ENCODE data around the gene CNTNAP2. TPM values are rescaled to one million over a fixed set of nuclear protein-coding genes. Genes with fewer than 3 reads are reported as not detected.

CNTNAP2 gene
- total RNA-seq, 2 donors from 2014 or later, result not detected

- Mint-ChIP-seq H3K4me3 (no peak overlapping the region), H3K9me3 (peaks cover 5% of the 10 kb centered on the region), H3K4me1 (no peaks in the 10 kb centered on the region), H3K36me3 (ENCODE audit: low read depth) (no peaks in the 10 kb centered on the region), H3K27ac (no peak overlapping the region), H3K27me3 (peaks cover 6% of the 10 kb centered on the region)
- no peak for ATAC-seq (replicated peaks)
These were observed 2019.4 kb downstream of the CNTNAP2 start for GRCh38 chr7:148135997-148136396.

DNA sequence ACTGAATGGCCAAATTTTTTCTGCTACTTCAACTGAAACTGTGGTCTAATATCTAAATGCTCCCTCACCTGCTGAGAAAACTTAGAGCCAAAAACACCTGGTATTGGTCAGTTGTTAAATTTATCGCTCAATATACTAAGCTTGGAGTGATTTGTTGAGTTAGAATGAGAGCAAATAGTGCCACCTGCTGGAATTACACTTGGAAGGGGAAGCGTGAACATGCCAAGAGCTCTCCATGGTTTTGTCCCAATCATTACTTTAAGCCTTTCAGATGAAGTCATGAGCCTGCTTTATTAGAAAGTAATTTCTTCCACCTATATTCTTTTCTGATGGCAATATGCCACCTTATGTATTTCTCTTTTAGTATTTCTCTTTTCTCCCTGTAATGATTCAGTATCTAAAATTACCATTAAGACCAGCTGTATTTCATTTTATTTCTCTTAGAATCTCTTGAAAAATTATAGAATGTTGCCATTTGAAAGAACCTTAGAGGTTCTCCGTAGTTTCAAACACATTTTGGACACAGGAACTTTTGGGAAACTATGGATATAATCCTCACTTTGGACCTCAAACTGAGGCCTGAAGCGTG lies 2026.2 kb downstream of the CNTNAP2 start:
- no peak overlapping the region for H3K27ac Mint-ChIP-seq
- H3K4me3 Mint-ChIP-seq, result no peak overlapping the region
- no peaks in the 10 kb centered on the region for H3K4me1 Mint-ChIP-seq
- no peak for ATAC-seq (replicated peaks)
- peaks cover 1% of the 10 kb centered on the region for H3K9me3 Mint-ChIP-seq
- H3K27me3 Mint-ChIP-seq, result peaks cover 17% of the 10 kb centered on the region
- H3K36me3 Mint-ChIP-seq (ENCODE audit: low read depth), result no peaks in the 10 kb centered on the region

DNA sequence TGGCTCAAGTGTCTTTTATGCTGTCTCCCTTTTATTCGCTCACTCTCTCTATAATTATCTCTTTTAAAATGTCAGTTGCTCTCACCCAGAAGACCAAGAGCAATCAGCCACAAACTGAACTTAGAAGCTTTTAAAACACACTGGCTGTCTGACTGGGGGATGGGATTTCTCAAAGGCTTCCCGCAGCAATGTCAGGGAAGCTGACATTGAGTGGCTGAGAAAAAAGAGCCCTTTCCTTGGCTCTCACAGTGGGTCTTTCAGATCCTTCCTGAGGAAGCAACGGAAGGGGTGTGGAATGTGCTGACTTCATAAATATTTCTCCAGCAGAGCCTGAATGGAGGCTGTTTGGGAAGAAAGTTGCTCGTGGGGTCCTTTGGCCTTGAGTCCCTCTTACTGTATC lies 2028.2 kb downstream of the CNTNAP2 start:
- H3K27ac Mint-ChIP-seq, result no peak overlapping the region
- peaks cover 22% of the 10 kb centered on the region for H3K27me3 Mint-ChIP-seq
- H3K9me3 Mint-ChIP-seq, result no peaks in the 10 kb centered on the region
- no peak overlapping the region for H3K4me3 Mint-ChIP-seq
- no peak for ATAC-seq (replicated peaks)
- H3K4me1 Mint-ChIP-seq, result no peaks in the 10 kb centered on the region
- H3K36me3 Mint-ChIP-seq (ENCODE audit: low read depth), result no peaks in the 10 kb centered on the region

- no peaks in the 10 kb centered on the region for H3K36me3 Mint-ChIP-seq (ENCODE audit: low read depth)
- no peaks in the 10 kb centered on the region for H3K9me3 Mint-ChIP-seq
- no peaks in the 10 kb centered on the region for H3K4me1 Mint-ChIP-seq
- H3K4me3 Mint-ChIP-seq, result no peak overlapping the region
- peaks cover 22% of the 10 kb centered on the region for H3K27me3 Mint-ChIP-seq
- ATAC-seq (replicated peaks), result no peak
- no peak overlapping the region for H3K27ac Mint-ChIP-seq
These were observed 2029.7 kb downstream of the CNTNAP2 start for GRCh38 chr7:148146346-148146745.

DNA sequence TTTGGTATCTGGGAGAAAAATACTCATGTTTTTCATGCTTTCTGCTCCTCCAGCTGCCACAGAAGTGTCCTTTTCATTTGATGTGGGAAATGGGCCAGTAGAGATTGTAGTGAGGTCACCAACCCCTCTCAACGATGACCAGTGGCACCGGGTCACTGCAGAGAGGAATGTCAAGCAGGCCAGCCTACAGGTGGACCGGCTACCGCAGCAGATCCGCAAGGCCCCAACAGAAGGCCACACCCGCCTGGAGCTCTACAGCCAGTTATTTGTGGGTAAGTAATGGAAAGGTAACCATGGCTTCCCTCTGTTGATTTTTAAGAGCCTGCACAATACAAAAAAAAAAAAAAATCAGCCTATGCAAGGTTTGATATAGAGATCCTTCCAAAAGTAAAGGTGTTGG lies 2030.8 kb downstream of the CNTNAP2 start:
- Mint-ChIP-seq H3K27ac (no peak overlapping the region), H3K4me1 (no peaks in the 10 kb centered on the region), H3K27me3 (peaks cover 16% of the 10 kb centered on the region), H3K4me3 (no peak overlapping the region), H3K36me3 (ENCODE audit: low read depth) (no peaks in the 10 kb centered on the region), H3K9me3 (no peaks in the 10 kb centered on the region)
- ATAC-seq (replicated peaks), result no peak

DNA sequence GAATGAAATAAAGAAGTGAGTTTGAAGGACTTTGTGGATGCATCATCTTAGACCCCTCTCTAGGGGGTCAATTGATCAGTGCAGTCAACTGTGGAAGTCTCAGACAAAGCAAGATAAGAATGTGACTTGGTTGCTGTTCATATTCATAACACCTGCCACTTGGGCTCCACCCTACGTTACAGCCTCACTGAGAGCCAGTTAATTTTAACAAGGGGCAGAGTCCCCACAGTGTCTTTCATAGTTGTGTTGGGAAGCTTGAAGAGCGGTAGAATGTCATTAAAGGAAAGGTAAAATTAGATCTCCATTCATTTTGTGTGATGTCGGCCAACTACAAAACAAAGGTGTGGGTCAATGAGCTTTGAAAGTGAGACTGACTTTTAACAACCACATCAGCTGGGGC lies 2031.9 kb downstream of the CNTNAP2 start:
- H3K4me1 Mint-ChIP-seq, result no peaks in the 10 kb centered on the region
- H3K9me3 Mint-ChIP-seq, result no peaks in the 10 kb centered on the region
- H3K36me3 Mint-ChIP-seq (ENCODE audit: low read depth), result no peaks in the 10 kb centered on the region
- peaks cover 13% of the 10 kb centered on the region for H3K27me3 Mint-ChIP-seq
- no peak for ATAC-seq (replicated peaks)
- no peak overlapping the region for H3K27ac Mint-ChIP-seq
- H3K4me3 Mint-ChIP-seq, result no peak overlapping the region

DNA sequence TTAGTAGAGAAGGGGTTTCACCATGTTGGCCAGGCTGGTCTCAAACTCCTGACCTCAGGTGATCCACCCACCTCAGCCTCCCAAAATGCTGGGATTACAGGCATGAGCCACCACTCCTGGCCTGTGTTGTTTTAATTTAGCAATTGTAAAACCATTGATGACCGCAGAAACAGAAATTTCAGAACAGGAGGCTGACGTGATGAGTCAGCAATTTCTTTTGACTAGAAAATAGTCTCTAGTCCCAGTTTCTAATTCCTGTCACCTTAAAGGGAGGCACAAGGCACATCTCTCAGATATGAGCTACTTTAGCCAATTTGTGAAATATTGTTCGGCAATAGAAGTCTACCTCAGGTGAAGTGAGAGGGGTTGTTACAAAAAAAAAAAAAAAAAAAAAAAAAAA lies 2033.1 kb downstream of the CNTNAP2 start:
- Mint-ChIP-seq H3K4me1 (no peaks in the 10 kb centered on the region), H3K36me3 (ENCODE audit: low read depth) (no peaks in the 10 kb centered on the region), H3K27me3 (peaks cover 7% of the 10 kb centered on the region), H3K27ac (no peak overlapping the region), H3K4me3 (no peak overlapping the region), H3K9me3 (no peaks in the 10 kb centered on the region)
- ATAC-seq (replicated peaks), result no peak

DNA sequence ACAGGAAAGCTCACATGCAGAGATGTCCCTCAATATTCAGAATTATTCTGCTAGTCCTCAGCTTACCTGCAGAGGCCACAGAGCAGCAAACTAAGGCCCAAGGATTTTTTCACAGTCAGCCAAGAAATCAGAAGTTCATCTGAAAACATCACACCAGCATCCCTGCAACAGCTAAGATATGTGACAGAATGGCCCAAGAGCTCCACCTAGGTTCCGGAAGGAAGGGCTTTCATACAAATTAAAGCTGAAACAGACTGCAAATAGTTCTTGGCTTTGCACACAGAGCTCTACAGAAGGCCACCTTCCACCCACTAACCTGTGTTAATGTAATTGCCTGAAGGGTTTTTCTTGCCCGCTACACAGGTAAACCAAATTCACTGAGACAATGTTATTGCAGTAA lies 2035.2 kb downstream of the CNTNAP2 start:
- Mint-ChIP-seq H3K27ac (no peak overlapping the region), H3K9me3 (no peaks in the 10 kb centered on the region), H3K27me3 (peaks cover 7% of the 10 kb centered on the region), H3K4me1 (no peaks in the 10 kb centered on the region), H3K36me3 (ENCODE audit: low read depth) (no peaks in the 10 kb centered on the region), H3K4me3 (no peak overlapping the region)
- ATAC-seq (replicated peaks), result no peak

DNA sequence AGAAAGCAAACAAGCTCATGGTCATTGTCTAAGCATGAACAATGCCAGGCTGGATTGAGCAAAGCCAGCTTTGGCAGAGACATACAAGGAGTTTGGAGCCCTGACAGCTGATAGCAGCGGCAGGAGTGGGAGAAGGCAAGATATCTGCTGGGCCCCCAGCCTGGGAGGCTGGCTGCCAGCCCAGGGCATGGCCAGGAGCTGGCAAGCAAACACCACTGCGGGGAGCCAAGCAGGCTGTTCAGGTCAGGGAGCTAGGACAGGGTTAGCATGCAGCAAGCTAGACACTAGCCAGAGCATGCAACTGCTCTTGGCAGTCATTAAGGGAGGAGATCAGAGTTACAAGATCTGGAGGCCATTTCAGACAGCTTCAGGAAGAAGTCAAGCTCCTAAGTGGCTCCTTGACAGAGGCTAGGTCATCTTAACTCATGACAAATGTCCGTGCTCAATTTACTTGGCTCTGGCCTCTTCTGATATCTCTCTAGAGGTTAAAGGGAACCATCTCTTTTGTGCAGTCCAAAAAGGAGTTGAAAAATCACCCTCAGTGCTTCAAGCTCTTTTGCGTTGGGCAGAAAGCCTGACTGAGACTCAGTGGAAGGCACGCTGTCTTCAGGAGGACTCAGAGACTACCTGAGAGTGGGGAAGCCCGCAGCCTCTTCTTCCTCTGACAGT lies 2037.1 kb downstream of the CNTNAP2 start:
- no peak overlapping the region for H3K27ac Mint-ChIP-seq
- peaks cover 5% of the 10 kb centered on the region for H3K27me3 Mint-ChIP-seq
- no peaks in the 10 kb centered on the region for H3K36me3 Mint-ChIP-seq (ENCODE audit: low read depth)
- H3K9me3 Mint-ChIP-seq, result no peaks in the 10 kb centered on the region
- H3K4me1 Mint-ChIP-seq, result no peaks in the 10 kb centered on the region
- no peak for ATAC-seq (replicated peaks)
- no peak overlapping the region for H3K4me3 Mint-ChIP-seq

GRCh38 chr7:148155000-148155399 lies 2038.4 kb downstream of the CNTNAP2 start:
- H3K9me3 Mint-ChIP-seq, result no peaks in the 10 kb centered on the region
- H3K27me3 Mint-ChIP-seq, result no peaks in the 10 kb centered on the region
- ATAC-seq (replicated peaks), result no peak
- no peak overlapping the region for H3K27ac Mint-ChIP-seq
- no peaks in the 10 kb centered on the region for H3K4me1 Mint-ChIP-seq
- H3K4me3 Mint-ChIP-seq, result no peak overlapping the region
- H3K36me3 Mint-ChIP-seq (ENCODE audit: low read depth), result no peaks in the 10 kb centered on the region

DNA sequence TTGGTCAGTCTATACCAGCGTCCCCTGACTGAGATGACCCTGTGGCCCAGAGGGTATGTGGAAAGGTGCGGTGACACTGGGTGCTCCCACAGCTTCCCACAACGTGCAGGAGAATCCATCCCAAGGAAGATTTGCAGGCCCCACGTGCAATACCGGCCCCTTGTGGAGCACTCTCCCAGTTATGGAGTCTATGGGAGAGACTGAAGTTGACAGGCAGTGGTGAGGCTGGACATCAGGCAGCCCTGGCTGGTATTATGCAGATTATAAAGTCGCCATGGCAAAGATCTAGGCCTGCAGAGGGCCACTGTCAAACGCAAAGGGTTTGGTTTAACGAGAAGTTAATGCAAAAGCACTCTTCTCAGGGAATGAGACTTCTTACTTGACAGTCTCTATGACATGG lies 2039.2 kb downstream of the CNTNAP2 start:
- Mint-ChIP-seq H3K4me3 (no peak overlapping the region), H3K36me3 (ENCODE audit: low read depth) (no peaks in the 10 kb centered on the region), H3K9me3 (no peaks in the 10 kb centered on the region), H3K27me3 (peaks cover 2% of the 10 kb centered on the region), H3K4me1 (no peaks in the 10 kb centered on the region), H3K27ac (no peak overlapping the region)
- ATAC-seq (replicated peaks), result no peak

DNA sequence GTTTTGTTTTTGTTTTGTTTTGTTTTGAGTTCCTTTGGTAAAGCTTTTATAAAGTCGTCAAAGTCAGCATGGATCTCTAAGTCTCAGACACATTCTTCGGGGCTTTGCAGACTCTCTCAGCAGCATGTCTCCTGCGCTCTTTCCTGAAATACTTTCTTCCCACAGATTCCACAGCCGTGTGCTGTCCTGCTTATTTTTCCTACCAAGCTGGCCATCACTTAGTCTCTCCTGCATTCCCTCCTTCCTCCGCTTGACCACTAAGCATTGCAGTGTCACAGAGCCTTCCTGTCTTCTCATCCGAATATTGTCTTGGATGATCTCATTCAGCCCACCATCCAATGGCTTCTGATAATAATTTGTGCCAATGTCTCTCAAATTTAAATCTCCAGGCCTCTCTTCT lies 2039.6 kb downstream of the CNTNAP2 start:
- Mint-ChIP-seq H3K9me3 (no peaks in the 10 kb centered on the region), H3K27me3 (peaks cover 4% of the 10 kb centered on the region), H3K4me3 (no peak overlapping the region), H3K27ac (no peak overlapping the region), H3K36me3 (ENCODE audit: low read depth) (no peaks in the 10 kb centered on the region), H3K4me1 (no peaks in the 10 kb centered on the region)
- ATAC-seq (replicated peaks), result no peak

GRCh38 chr7:148159331-148159730 lies 2042.7 kb downstream of the CNTNAP2 start:
- Mint-ChIP-seq H3K4me1 (no peaks in the 10 kb centered on the region), H3K9me3 (no peaks in the 10 kb centered on the region), H3K27ac (no peak overlapping the region), H3K36me3 (ENCODE audit: low read depth) (no peaks in the 10 kb centered on the region), H3K4me3 (no peak overlapping the region), H3K27me3 (peaks cover 8% of the 10 kb centered on the region)
- no peak for ATAC-seq (replicated peaks)

DNA sequence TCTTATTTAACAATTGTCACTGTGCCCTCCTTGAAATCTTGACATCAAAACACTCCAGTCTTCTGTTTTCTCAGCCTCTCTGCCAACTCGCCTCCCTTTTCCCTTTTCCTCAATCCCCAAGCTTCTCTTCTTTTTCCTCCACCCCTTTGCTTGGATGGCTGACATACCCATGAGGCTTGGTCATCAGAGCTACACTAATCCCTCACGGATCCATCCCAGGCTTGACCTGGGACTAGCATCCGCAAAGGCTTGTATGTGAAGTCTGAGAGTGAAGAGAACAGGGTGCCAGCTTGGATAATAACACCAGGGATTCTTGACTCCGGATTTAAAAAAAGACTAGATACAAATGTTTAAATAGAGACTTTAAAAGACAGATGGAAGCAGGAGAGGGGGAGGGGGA lies 2045.2 kb downstream of the CNTNAP2 start:
- Mint-ChIP-seq H3K4me3 (no peak overlapping the region), H3K27ac (no peak overlapping the region), H3K4me1 (no peaks in the 10 kb centered on the region), H3K36me3 (ENCODE audit: low read depth) (no peaks in the 10 kb centered on the region), H3K27me3 (peaks cover 18% of the 10 kb centered on the region), H3K9me3 (no peaks in the 10 kb centered on the region)
- ATAC-seq (replicated peaks), result no peak

DNA sequence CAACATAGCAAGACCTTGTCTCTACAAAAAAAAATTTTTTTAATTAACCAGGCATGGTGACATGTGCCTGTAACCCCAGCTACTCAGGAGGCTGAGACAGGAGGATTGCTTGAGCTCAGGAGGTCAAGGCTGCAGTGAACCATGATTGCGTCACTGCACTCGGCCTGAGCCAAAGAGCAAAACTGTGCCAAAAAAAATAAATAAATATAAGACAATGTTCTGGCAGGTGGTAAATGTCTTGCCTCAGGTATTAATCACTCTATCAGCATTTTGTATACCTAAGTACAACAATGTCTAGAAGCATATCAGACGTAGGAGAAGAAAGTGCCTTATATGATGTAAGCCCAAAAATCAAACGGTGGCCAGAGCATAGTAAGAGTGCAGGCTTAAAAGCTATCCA lies 2046.2 kb downstream of the CNTNAP2 start:
- H3K4me1 Mint-ChIP-seq, result no peaks in the 10 kb centered on the region
- ATAC-seq (replicated peaks), result no peak
- H3K27ac Mint-ChIP-seq, result no peak overlapping the region
- peaks cover 23% of the 10 kb centered on the region for H3K27me3 Mint-ChIP-seq
- H3K9me3 Mint-ChIP-seq, result no peaks in the 10 kb centered on the region
- no peak overlapping the region for H3K4me3 Mint-ChIP-seq
- no peaks in the 10 kb centered on the region for H3K36me3 Mint-ChIP-seq (ENCODE audit: low read depth)

DNA sequence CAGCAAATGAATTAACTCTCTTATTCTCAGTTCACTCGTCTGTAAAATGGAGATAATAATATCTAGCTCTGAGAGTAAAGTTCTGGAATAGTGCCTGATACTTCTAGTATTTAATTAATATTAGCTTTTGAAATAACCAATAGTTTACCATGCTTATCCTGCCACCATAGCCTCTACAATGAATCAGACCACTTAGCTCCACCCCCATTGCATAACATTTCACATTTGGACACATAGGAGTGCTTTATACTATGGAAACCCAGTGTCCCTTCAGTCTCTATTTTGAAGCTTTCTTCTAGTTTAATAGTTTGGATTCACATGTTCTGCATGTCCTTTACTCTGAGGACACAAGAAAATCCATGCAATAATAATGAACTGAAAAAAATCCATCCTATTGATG lies 2046.6 kb downstream of the CNTNAP2 start:
- no peak overlapping the region for H3K27ac Mint-ChIP-seq
- no peaks in the 10 kb centered on the region for H3K36me3 Mint-ChIP-seq (ENCODE audit: low read depth)
- H3K9me3 Mint-ChIP-seq, result no peaks in the 10 kb centered on the region
- no peak for ATAC-seq (replicated peaks)
- no peak overlapping the region for H3K4me3 Mint-ChIP-seq
- H3K27me3 Mint-ChIP-seq, result peaks cover 23% of the 10 kb centered on the region
- no peaks in the 10 kb centered on the region for H3K4me1 Mint-ChIP-seq

All from activated T-helper 17 cell treated with anti-CD3 and anti-CD28 coated beads, Interleukin-2, amount 50 U/mL, for 72 hours (primary cell).